Chondrocyte (in vitro differentiated cells): ENCODE results near the gene C4orf54. TPM values are rescaled to one million over a fixed set of nuclear protein-coding genes. Genes with fewer than 3 reads are reported as not detected.

ENCODE experiments used
- DNase-seq: peaks from one replicate; pipeline ENCODE4 v3.0.0; 2021; ENCODE audit warnings: mixed read lengths, low spot score
- H3K27ac Mint-ChIP-seq: one replicate; pipeline ENCODE4 v1.8.0; 2021; ENCODE audit warnings: mild to moderate bottlenecking, moderate library complexity, mixed read lengths; ENCODE audit not compliant: unreplicated experiment
- H3K27me3 Mint-ChIP-seq: 2 replicates; pipeline ENCODE4 v1.8.0; 2021; ENCODE audit warnings: low read depth, mixed read lengths
- H3K36me3 Mint-ChIP-seq: 2 replicates; pipeline ENCODE4 v1.8.0; 2021; ENCODE audit warnings: low read depth, mixed read lengths
- H3K4me1 Mint-ChIP-seq: 2 replicates; pipeline ENCODE4 v1.8.0; 2021; ENCODE audit warnings: low read depth, mild to moderate bottlenecking, mixed read lengths
- H3K4me3 Mint-ChIP-seq: one replicate; pipeline ENCODE4 v1.8.0; 2021; ENCODE audit warnings: mild to moderate bottlenecking, moderate library complexity, mixed read lengths; ENCODE audit not compliant: unreplicated experiment
- H3K9me3 Mint-ChIP-seq: 2 replicates; pipeline ENCODE4 v1.8.0; 2021; ENCODE audit warnings: low read depth, mixed read lengths
- CTCF ChIP-seq: fragments of 200-600 bp; sonication (generic); IDR thresholded peaks from 2 replicates; pipeline ENCODE4 v1.5.0; 2021; ENCODE audit warnings: antibody characterized with exemption, mild to moderate bottlenecking, moderate library complexity
- total RNA-seq: library from RNA; stranded (reverse); gene quantifications from 3 replicates; pipeline ENCODE4 v1.2.1, GENCODE V29; 2021

C4orf54 gene
- total RNA-seq, 1 donor from 2014 or later = not detected

- Mint-ChIP-seq H3K4me1 (peaks cover 5% of the 10 kb centered on the region), H3K27me3 (peaks cover 26% of the 10 kb centered on the region), H3K27ac (no peak overlapping the region), H3K36me3 (no peaks in the 10 kb centered on the region), H3K9me3 (no peaks in the 10 kb centered on the region), H3K4me3 (no peak overlapping the region)
- no peak for TF ChIP-seq CTCF
- no peak for DNase-seq
Observed at GRCh38 chr4:99649778-99650177, 7.8 kb downstream of the C4orf54 start.

GRCh38 chr4:99649208-99649607 lies 8.4 kb downstream of the C4orf54 start:
- Mint-ChIP-seq H3K27me3 (peaks cover 28% of the 10 kb centered on the region), H3K9me3 (no peaks in the 10 kb centered on the region), H3K4me1 (no peaks in the 10 kb centered on the region), H3K27ac (no peak overlapping the region), H3K4me3 (no peak overlapping the region), H3K36me3 (no peaks in the 10 kb centered on the region)
- DNase-seq = no peak
- no peak for TF ChIP-seq CTCF

- H3K4me1 Mint-ChIP-seq = no peaks in the 10 kb centered on the region
- peaks cover 31% of the 10 kb centered on the region for H3K27me3 Mint-ChIP-seq
- no peak overlapping the region for H3K27ac Mint-ChIP-seq
- DNase-seq = no peak
- H3K9me3 Mint-ChIP-seq = no peaks in the 10 kb centered on the region
- H3K4me3 Mint-ChIP-seq = no peak overlapping the region
- no peak for TF ChIP-seq CTCF
- no peaks in the 10 kb centered on the region for H3K36me3 Mint-ChIP-seq
Observed at GRCh38 chr4:99648321-99648720, 9.3 kb downstream of the C4orf54 start.

GRCh38 chr4:99647071-99647470 lies 10.6 kb downstream of the C4orf54 start:
- Mint-ChIP-seq H3K27ac (no peak overlapping the region), H3K27me3 (peaks cover 31% of the 10 kb centered on the region), H3K4me1 (no peaks in the 10 kb centered on the region), H3K9me3 (no peaks in the 10 kb centered on the region), H3K4me3 (no peak overlapping the region), H3K36me3 (no peaks in the 10 kb centered on the region)
- TF ChIP-seq CTCF = no peak
- no peak for DNase-seq

GRCh38 chr4:99645638-99646037 lies 12.0 kb downstream of the C4orf54 start:
- no peak for TF ChIP-seq CTCF
- Mint-ChIP-seq H3K27ac (no peak overlapping the region), H3K4me3 (no peak overlapping the region), H3K9me3 (no peaks in the 10 kb centered on the region), H3K27me3 (peaks cover 27% of the 10 kb centered on the region), H3K36me3 (no peaks in the 10 kb centered on the region), H3K4me1 (no peaks in the 10 kb centered on the region)
- no peak for DNase-seq
